MM.1S (cell line): Measurements from ENCODE around the gene ZNF446.

ENCODE experiments used
- DNase-seq: peaks from one replicate; pipeline ENCODE4 v3.0.0-alpha.2; 2015
- H2AFZ ChIP-seq: fragments of 300-600 bp; sonication (generic); 2 replicates; pipeline ENCODE4 v1.6.0; 2016; ENCODE audit warnings: antibody characterized with exemption, low read length
- H3F3A ChIP-seq: fragments of 300-600 bp; sonication (generic); 2 replicates; pipeline ENCODE4 v1.6.1; 2016; ENCODE audit warnings: mild to moderate bottlenecking, antibody characterized with exemption, low read length, moderate library complexity, mixed read lengths; ENCODE audit not compliant: insufficient read depth
- H3K27ac ChIP-seq: fragments of 300-600 bp; sonication (generic); 2 replicates; pipeline ENCODE4 v1.5.1; 2016; ENCODE audit warnings: mild to moderate bottlenecking, low read length
- H3K27me3 ChIP-seq: fragments of 300-600 bp; sonication (generic); replicated peaks from 2 replicates; pipeline ENCODE4 v1.6.0; 2016; ENCODE audit warnings: low read length; ENCODE audit not compliant: insufficient read depth
- H3K36me3 ChIP-seq: fragments of 300-600 bp; sonication (generic); replicated peaks from 2 replicates; pipeline ENCODE4 v1.6.1; 2016; ENCODE audit warnings: mild to moderate bottlenecking, low read length, mixed read lengths; ENCODE audit not compliant: insufficient read depth
- H3K4me1 ChIP-seq: fragments of 300-600 bp; sonication (generic); 2 replicates; pipeline ENCODE4 v1.6.1; 2016; ENCODE audit warnings: low read length, mixed read lengths
- H3K4me2 ChIP-seq: fragments of 300-600 bp; sonication (generic); 2 replicates; pipeline ENCODE4 v1.6.0; 2016; ENCODE audit warnings: low read depth, low read length
- H3K4me3 ChIP-seq: fragments of 300-600 bp; sonication (generic); 2 replicates; pipeline ENCODE4 v1.5.1; 2016; ENCODE audit warnings: low read length, mixed read lengths
- H3K79me2 ChIP-seq: fragments of 300-600 bp; sonication (generic); 2 replicates; pipeline ENCODE4 v1.6.1; 2016; ENCODE audit warnings: mixed run types, low read length, mixed read lengths
- H3K9ac ChIP-seq: fragments of 300-600 bp; sonication (generic); 2 replicates; pipeline ENCODE4 v1.6.1; 2016; ENCODE audit warnings: low read length, mixed read lengths
- H3K9me2 ChIP-seq: fragments of 300-600 bp; sonication (generic); replicated peaks from 2 replicates; pipeline ENCODE4 v1.6.1; 2016; ENCODE audit warnings: mild to moderate bottlenecking, low read length, mixed read lengths; ENCODE audit not compliant: insufficient read depth
- H3K9me3 ChIP-seq: fragments of 300-600 bp; sonication (generic); replicated peaks from 2 replicates; pipeline ENCODE4 v1.6.1; 2016; ENCODE audit warnings: mild to moderate bottlenecking, low read length, mixed read lengths; ENCODE audit not compliant: insufficient read depth
- H4K20me1 ChIP-seq: fragments of 300-600 bp; sonication (generic); 2 replicates; pipeline ENCODE4 v1.6.1; 2016; ENCODE audit warnings: mild to moderate bottlenecking, low read length, moderate library complexity, mixed read lengths; ENCODE audit not compliant: insufficient read depth
- CTCF ChIP-seq: fragments of 300-600 bp; sonication (generic); IDR thresholded peaks from 2 replicates; pipeline ENCODE4 v1.5.1; 2016; ENCODE audit warnings: antibody characterized with exemption, low read length, mixed read lengths
- EZH2 ChIP-seq: fragments of 300-600 bp; sonication (generic); optimal IDR thresholded peaks from 2 replicates; pipeline ENCODE3; 2017; ENCODE audit warnings: low read depth, mild to moderate bottlenecking, antibody characterized with exemption, low read length, mixed read lengths
- EZH2phosphoT487 ChIP-seq: fragments of 300-600 bp; sonication (generic); IDR thresholded peaks from 2 replicates; pipeline ENCODE4 v1.6.1; 2018; ENCODE audit warnings: antibody characterized with exemption, low read length

The ZNF446 gene

DNA sequence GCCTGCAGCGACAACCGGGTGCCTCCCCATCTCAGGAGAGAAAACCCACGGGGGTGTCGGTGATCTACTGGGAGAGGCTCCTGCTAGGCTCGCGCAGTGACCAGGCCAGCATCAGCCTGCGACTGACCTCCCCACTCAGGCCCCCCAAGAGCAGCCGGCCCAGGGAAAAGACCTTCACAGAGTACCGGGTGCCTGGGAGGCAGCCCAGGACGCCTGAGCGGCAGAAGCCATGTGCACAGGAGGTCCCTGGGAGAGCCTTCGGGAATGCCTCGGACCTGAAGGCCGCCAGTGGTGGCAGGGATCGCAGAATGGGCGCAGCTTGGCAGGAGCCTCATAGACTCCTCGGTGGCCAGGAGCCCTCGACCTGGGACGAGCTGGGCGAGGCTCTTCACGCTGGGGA, 20.8 kb upstream of the ZNF446 start:
- H3K4me2 ChIP-seq = no peak overlapping the region
- no peak overlapping the region for H2AFZ ChIP-seq
- no peaks in the 10 kb centered on the region for H4K20me1 ChIP-seq
- no peaks in the 10 kb centered on the region for H3K4me1 ChIP-seq
- H3K4me3 ChIP-seq = no peak overlapping the region
- no peak for TF ChIP-seq EZH2phosphoT487
- TF ChIP-seq EZH2 = no peak
- TF ChIP-seq CTCF = no peak
- no peaks in the 10 kb centered on the region; the same call in 1 of the 2 replicates for H3K36me3 ChIP-seq
- H3K27ac ChIP-seq = no peak overlapping the region
- H3K9me3 ChIP-seq = no peaks in the 10 kb centered on the region
- no peak overlapping the region for H3K9ac ChIP-seq
- no peaks in the 10 kb centered on the region for H3K9me2 ChIP-seq
- no peaks in the 10 kb centered on the region for H3K79me2 ChIP-seq
- no peak for DNase-seq
- H3F3A ChIP-seq = no peaks in the 10 kb centered on the region
- no peaks in the 10 kb centered on the region for H3K27me3 ChIP-seq

DNA sequence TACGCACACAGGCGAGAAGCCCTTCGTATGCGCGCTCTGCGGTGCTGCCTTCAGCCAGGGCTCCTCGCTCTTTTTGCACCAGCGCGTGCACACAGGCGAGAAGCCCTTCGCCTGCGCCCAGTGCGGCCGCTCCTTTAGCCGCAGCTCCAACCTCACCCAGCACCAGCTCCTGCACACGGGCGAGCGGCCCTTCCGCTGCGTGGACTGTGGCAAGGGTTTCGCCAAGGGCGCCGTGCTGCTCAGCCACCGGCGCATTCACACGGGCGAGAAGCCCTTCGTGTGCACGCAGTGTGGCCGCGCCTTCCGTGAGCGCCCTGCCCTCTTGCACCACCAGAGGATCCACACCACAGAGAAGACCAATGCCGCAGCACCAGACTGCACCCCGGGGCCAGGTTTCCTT, 20.0 kb upstream of the ZNF446 start:
- DNase-seq = no peak
- no peaks in the 10 kb centered on the region for H3F3A ChIP-seq
- TF ChIP-seq CTCF (no peak), EZH2 (no peak), EZH2phosphoT487 (no peak)
- H3K36me3 ChIP-seq = no peaks in the 10 kb centered on the region; the same call in 1 of the 2 replicates
- H3K27ac ChIP-seq = no peak overlapping the region
- H3K4me1 ChIP-seq = no peaks in the 10 kb centered on the region
- H3K9me2 ChIP-seq = no peaks in the 10 kb centered on the region
- no peaks in the 10 kb centered on the region for H3K79me2 ChIP-seq
- H3K27me3 ChIP-seq = no peaks in the 10 kb centered on the region
- no peak overlapping the region for H3K4me3 ChIP-seq
- H3K9ac ChIP-seq = no peak overlapping the region
- H3K9me3 ChIP-seq = no peaks in the 10 kb centered on the region
- no peak overlapping the region for H2AFZ ChIP-seq
- no peaks in the 10 kb centered on the region for H4K20me1 ChIP-seq
- no peak overlapping the region for H3K4me2 ChIP-seq

DNA sequence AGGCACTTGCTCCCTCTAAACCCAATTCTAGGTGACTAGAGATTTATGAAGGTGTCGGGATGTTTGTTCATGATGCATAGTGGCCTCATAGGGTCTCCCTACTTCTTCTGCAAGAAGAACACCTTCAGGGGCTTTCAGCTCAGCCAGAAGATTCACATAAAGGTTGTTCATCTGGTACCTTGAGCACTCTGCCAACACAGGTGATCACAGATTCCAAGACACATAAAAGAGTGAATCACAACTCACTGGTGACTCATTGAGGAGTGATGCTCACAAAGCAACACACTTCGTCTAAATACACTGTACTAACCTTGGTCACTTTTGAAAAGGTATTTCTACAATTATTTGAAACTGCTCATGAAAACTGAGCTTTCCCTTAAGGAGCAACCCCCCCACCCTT, 16.1 kb upstream of the ZNF446 start:
- no peak overlapping the region for H2AFZ ChIP-seq
- no peaks in the 10 kb centered on the region for H4K20me1 ChIP-seq
- no peak overlapping the region for H3K4me2 ChIP-seq
- H3K36me3 ChIP-seq = no peaks in the 10 kb centered on the region
- H3K9ac ChIP-seq = no peak overlapping the region
- H3K27ac ChIP-seq = no peak overlapping the region
- no peaks in the 10 kb centered on the region for H3K9me2 ChIP-seq
- no peak overlapping the region for H3K4me3 ChIP-seq
- no peaks in the 10 kb centered on the region for H3F3A ChIP-seq
- H3K4me1 ChIP-seq = no peaks in the 10 kb centered on the region
- H3K9me3 ChIP-seq = no peaks in the 10 kb centered on the region
- H3K27me3 ChIP-seq = no peaks in the 10 kb centered on the region
- no peak for TF ChIP-seq EZH2phosphoT487
- no peak for TF ChIP-seq EZH2
- no peak for TF ChIP-seq CTCF
- no peak for DNase-seq
- no peaks in the 10 kb centered on the region for H3K79me2 ChIP-seq
